ELF-1 (cell line): Measurements from ENCODE around the gene TANGO2.

Experiments
- DNase-seq: peaks from one replicate; pipeline ENCODE4 v3.0.0-alpha.2; 2016; ENCODE audit warnings: low read depth, low spot score

Gene TANGO2

GRCh38 chr22:19983741-19984140 lies 37.2 kb upstream of the TANGO2 start:
- DNase-seq = no peak

- DNase-seq = no peak
Measured at GRCh38 chr22:19984201-19984753, 36.6 kb upstream of the TANGO2 start.

DNA sequence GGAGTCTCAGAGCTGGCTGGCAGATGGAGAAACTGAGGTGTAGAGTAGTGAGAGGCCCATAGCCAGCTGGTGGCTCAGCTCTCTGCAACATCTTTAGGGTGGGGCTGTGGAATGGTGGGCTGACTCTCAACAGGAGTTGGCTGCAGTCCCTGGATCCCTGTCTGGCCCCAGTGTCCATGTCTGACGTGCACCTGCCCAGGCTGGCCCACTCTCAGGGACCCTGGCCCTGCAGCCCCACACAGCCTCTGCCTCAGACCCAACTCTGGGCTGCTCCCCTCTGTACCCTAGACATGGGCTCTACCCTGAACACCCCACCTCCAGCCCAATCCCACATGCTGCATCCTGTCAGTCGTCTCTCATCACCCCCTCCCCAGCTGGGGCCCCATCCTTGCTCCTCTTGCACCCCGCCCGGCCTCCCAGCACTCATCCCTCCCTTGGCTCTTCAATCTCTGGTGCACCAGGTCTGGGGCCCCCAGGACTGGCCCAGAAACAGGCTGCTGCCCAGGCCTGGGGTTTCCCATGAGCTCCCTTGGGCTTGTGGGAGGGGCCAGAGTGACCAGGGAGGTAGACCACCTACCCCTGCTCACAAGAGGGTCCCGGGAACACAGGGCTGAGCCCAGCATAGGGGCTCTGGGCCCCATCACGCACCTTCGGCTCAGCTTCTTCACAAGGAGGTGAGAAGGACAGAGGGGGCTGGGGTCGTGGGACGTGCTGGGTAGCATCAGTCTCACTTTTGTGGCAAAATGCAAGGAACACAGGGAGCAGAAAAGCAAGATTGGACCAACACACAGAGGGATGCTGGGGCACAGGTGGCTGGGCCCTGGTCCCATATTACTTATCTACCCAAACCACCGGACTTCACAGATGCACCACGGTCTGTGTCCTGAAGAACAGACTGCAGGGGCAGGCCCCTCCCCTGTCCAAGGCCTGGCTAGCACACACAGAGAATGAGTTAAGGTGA lies 35.8 kb upstream of the TANGO2 start:
- no peak for DNase-seq

DNA sequence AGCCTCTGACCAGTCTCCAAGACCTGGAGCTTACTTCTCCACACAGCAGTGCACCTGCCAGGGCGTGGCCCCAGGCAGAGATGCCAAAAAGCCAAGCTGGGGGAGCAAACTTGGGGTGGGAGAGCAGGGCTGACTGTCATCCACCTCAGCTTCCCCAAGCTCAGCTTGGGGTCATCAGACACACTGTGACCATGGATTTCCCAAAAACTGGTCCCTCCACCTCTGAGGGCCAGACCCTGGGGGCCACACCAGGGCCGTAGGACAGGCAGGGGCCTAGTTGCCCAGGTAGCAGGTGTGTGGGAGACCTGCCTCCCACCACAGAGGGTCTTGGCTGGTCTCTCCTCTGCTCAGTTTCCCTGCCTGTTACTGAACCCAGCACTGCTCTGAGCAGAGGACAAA lies 34.9 kb upstream of the TANGO2 start:
- no peak for DNase-seq

- peak; percentile 69 for DNase-seq
Measured at GRCh38 chr22:19986410-19987341, 34.2 kb upstream of the TANGO2 start.

GRCh38 chr22:19987394-19988306 lies 33.3 kb upstream of the TANGO2 start:
- DNase-seq = no peak

- DNase-seq = no peak
Measured at GRCh38 chr22:19988331-19988808, 32.5 kb upstream of the TANGO2 start.

GRCh38 chr22:19988965-19989724 lies 31.8 kb upstream of the TANGO2 start:
- DNase-seq = no peak

DNA sequence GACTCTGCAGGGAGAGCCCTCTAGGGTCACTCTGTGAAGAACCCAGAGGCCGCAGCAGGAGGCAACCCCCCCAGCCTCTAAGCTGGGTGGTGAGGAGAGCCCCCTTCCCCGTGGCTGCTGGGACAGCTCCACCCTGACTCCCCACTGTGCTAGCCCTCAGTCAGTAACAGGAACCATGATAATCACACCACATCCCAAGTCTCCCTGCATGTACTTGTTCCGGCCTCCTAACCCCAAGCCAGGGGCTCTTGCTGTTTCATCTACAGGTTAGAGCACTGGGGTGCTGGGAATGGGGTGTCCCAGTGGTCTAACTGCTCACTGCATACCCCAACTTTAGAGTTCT lies 31.2 kb upstream of the TANGO2 start:
- DNase-seq = no peak

- DNase-seq = no peak
Measured at GRCh38 chr22:19990188-19990587, 30.7 kb upstream of the TANGO2 start.

DNA sequence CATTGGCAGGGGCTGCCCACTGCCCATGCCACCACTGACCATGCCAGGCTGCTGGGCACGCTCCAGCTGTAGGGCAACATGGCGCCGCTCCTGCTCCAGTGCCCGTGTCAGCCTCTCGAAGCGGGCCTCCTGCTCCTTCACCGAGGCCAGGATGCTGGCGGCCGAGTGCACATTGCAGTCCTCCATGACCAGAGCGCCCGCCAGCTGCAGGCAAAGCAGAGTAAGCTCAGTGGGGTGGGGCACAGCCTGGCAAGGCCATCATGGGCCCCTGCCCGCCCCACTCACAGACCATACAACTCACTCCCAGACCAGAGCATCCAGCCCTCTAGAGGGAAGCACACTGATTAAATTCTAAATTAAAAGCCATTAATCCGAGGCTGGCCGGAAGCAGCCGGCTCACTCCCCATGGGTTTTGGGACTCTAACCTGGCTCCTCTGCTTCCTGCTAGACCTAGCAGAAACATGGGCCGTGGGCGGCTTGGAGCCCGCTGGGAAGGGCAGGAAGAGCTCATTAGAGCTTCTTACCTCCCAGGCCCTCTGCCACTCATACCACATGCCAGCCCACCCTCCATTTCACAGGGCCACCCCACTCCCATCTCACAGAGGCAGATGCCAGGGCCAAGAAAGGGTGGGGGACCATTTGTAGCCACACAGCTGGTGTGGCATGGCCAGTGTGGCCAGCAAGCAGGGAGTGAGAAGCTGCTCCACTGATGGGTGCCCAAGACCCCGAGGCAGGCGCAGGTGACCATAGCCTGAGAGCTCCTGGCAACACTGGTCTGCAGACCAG lies 30.1 kb upstream of the TANGO2 start:
- no peak for DNase-seq

DNA sequence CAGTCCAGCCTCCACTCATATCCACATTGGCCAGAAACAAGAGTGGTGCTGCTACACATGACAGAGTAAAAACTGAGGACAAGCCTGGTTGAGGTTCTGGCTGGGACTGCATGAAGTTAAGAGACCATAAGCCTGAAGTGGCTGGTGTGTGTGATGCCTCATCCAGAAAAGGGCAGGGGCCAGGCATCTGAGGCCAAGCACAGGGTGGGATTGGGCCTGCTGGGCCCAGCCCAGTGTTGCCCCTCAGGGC lies 29.6 kb upstream of the TANGO2 start:
- DNase-seq = no peak

GRCh38 chr22:19991645-19992451 lies 29.1 kb upstream of the TANGO2 start:
- DNase-seq = no peak

GRCh38 chr22:19992481-19992911 lies 28.4 kb upstream of the TANGO2 start:
- DNase-seq = no peak

GRCh38 chr22:19992921-19993355 lies 28.0 kb upstream of the TANGO2 start:
- DNase-seq = no peak

DNA sequence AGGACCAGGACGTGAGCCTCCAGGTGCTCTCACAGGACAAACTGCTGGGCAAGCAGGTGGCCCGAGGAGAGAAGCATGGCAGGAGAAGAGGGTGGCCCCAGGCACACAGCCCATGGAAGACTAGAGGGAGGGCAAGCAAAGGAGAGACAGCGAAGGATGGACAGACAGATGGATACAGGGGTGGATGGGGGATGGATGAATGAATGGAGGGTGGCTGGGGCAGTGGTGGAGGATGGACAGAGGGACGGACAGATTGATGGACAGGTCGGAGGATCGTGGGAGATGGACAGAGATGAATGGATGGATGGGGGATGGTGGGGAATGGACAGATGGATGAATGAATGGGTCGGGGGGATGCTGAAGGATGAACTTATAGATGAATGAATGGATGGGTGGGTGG lies 27.0 kb upstream of the TANGO2 start:
- no peak for DNase-seq

DNA sequence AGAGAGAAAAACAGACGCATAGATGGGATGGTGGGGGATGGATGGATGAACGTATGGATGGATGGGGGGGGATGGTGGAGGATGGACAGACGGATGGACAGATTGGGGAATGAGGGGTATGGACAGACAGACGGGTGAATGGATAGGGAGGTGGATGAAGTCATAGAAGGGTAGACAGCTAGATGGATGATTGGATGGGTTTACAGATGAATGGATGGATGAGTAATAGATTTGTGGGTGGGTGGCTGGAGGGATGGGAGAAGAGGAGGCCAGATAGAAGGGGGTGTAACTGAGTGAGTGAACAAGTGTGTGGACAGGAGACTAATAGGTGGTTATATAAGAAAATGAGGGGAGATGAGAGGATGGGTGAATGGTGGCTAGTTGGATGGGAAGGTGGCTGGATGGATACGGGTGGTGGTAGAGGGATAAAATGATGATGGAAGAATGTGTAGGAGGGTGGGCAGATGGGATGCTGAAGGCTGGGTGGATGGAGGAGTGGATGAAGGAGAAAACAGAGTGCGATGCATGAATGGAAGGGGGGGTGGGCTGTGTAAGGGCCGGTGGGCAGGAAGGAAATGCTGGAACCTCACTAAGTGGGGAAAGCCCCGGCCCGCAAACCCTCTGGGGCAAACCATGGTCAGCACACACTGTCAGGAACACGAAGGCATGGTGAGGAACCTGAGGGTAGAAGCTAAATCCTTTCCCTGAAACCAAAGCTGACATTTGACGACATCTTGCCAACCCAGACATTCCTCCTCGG lies 25.9 kb upstream of the TANGO2 start:
- DNase-seq = no peak
